HepG2 (cell line): ENCODE measurements around the gene IPP. TPM values are rescaled to one million over a fixed set of nuclear protein-coding genes. Genes with fewer than 3 reads are reported as not detected.

Experiments used
- AFF4 ChIP-seq: sonication (generic); formaldehyde crosslinking; IDR thresholded peaks from 2 replicates; pipeline ENCODE4 v1.4.0; 2020; ENCODE audit warnings: missing genetic modification reagents
- E2F1 ChIP-seq: sonication (generic); formaldehyde crosslinking; IDR thresholded peaks from 2 replicates; pipeline ENCODE4 v1.5.0; 2020; ENCODE audit warnings: missing genetic modification reagents
- GPBP1L1 ChIP-seq: sonication (generic); formaldehyde crosslinking; IDR thresholded peaks from 2 replicates; pipeline ENCODE4 v1.5.0; 2020; ENCODE audit warnings: mild to moderate bottlenecking, missing genetic modification reagents
- KLF11 ChIP-seq: IDR thresholded peaks from 2 replicates; pipeline ENCODE4 v1.6.1; 2016; ENCODE audit warnings: missing compliant biosample characterization
- MYPOP ChIP-seq: sonication (generic); formaldehyde crosslinking; IDR thresholded peaks from 2 replicates; pipeline ENCODE4 v1.8.1; 2023; ENCODE audit warnings: mild to moderate bottlenecking, moderate library complexity, missing genetic modification reagents
- NFAT5 ChIP-seq: sonication (generic); formaldehyde crosslinking; IDR thresholded peaks from 2 replicates; pipeline ENCODE4 v1.4.0; 2020; ENCODE audit warnings: missing genetic modification reagents
- RFXANK ChIP-seq: IDR thresholded peaks from 2 replicates; pipeline ENCODE4 v1.6.1; 2016
- YEATS2 ChIP-seq: sonication (generic); formaldehyde crosslinking; IDR thresholded peaks from 2 replicates; pipeline ENCODE4 v1.4.0; 2020; ENCODE audit warnings: missing genetic modification reagents, borderline replicate concordance
- ZBTB46 ChIP-seq: sonication (generic); formaldehyde crosslinking; IDR thresholded peaks from 2 replicates; pipeline ENCODE4 v1.4.0; 2020; ENCODE audit warnings: mild to moderate bottlenecking, missing genetic modification reagents, borderline replicate concordance
- ZNF790 ChIP-seq: sonication (generic); formaldehyde crosslinking; IDR thresholded peaks from 2 replicates; pipeline ENCODE4 v1.8.0; 2022; ENCODE audit warnings: missing genetic modification reagents, mild to moderate bottlenecking, borderline replicate concordance
- polyA plus RNA-seq, 8 experiments: library from polyadenylated mRNA; depleted of rRNA in 3 of 8; stranded (reverse) in 7 of 8; unstranded in 1 of 8; fragments of >200 nt; fragmentation: Illumina TruSeq in 4 of 8; extraction: Trizol in 4 of 8; gene quantifications; 2 replicates each; pipeline versions ENCODE4 v1.2.1 to v1.2.3, GENCODE V29; 2011 to 2016; ENCODE audit warnings: low read depth in 4 of 8, missing spikeins in 1 of 8, mixed read lengths in 1 of 8; ENCODE audit not compliant: insufficient read depth in 1 of 8
- total RNA-seq, 5 experiments: library from RNA; depleted of rRNA; stranded (reverse); fragments of >200 nt; fragmentation: Illumina TruSeq; extraction: Trizol; gene quantifications; 2 replicates each; pipeline ENCODE4 v1.2.3, GENCODE V29; 2016; ENCODE audit warnings: low read depth in 1 of 5

IPP gene
- total and polyA plus RNA-seq, 2 of the 13 experiments (the other 11 are each of a cell fraction or from before 2014, with no cell fraction given) = 3.0 to 9.7 TPM

GRCh38 chr1:45750298-45751038 is at the start of gene IPP (continued):
- TF ChIP-seq GPBP1L1 (CRISPR knock-in tag) (no peak), MYPOP (CRISPR knock-in tag) (peak; percentile 94), RFXANK (CRISPR knock-in tag) (peak; percentile 70; the same call in 1 of the 2 replicates), AFF4 (CRISPR knock-in tag) (0 out of 2 replicates have a peak, but pooled peaks have one; percentile 48), YEATS2 (CRISPR knock-in tag) (peak; percentile 86), ZBTB46 (CRISPR knock-in tag) (no peak), KLF11 (CRISPR knock-in tag) (peak; percentile 89; the same call in 1 of the 2 replicates), E2F1 (CRISPR knock-in tag) (peak; percentile 85), ZNF790 (peak; percentile 60; the same call in 1 of the 2 replicates), NFAT5 (CRISPR knock-in tag) (peak; percentile 84; the same call in 1 of the 2 replicates)
